HG02571 (cell line): ENCODE measurements around the gene COX18.

Source experiments
- ATAC-seq: cut with Tn5 transposase; IDR thresholded peaks from one replicate; pipeline ENCODE4 v1.9.1; 2021; ENCODE audit warnings: mild to moderate bottlenecking, moderate library complexity; ENCODE audit not compliant: unreplicated experiment

Gene COX18

GRCh38 chr4:73053974-73054480, 15.5 kb downstream of the COX18 start:
- ATAC-seq = no peak

- ATAC-seq = no peak
Measured at GRCh38 chr4:73053076-73053475, 16.4 kb downstream of the COX18 start.

GRCh38 chr4:73051625-73052024, 17.9 kb downstream of the COX18 start:
- ATAC-seq = no peak

GRCh38 chr4:73045879-73046278, 23.6 kb downstream of the COX18 start:
- no peak for ATAC-seq

- no peak for ATAC-seq
Measured at GRCh38 chr4:73037057-73037456, 32.5 kb downstream of the COX18 start.

GRCh38 chr4:73036123-73036522, 33.4 kb downstream of the COX18 start:
- no peak for ATAC-seq

- no peak for ATAC-seq
Measured at GRCh38 chr4:73034896-73035295, 34.6 kb downstream of the COX18 start.

GRCh38 chr4:73028621-73029020, 40.9 kb downstream of the COX18 start:
- ATAC-seq = no peak

GRCh38 chr4:73021634-73022033, 47.9 kb downstream of the COX18 start:
- no peak for ATAC-seq

GRCh38 chr4:73019462-73020047, 50.0 kb downstream of the COX18 start:
- no peak for ATAC-seq

- no peak for ATAC-seq
Measured at GRCh38 chr4:73018595-73018994, 50.9 kb downstream of the COX18 start.

- ATAC-seq = no peak
Measured at GRCh38 chr4:73013310-73013709, 56.2 kb downstream of the COX18 start.

- ATAC-seq = no peak
Measured at GRCh38 chr4:73012673-73013072, 56.8 kb downstream of the COX18 start.

GRCh38 chr4:73011629-73011985, 57.9 kb downstream of the COX18 start:
- no peak for ATAC-seq

- ATAC-seq = no peak
Measured at GRCh38 chr4:73010789-73011628, 58.5 kb downstream of the COX18 start.

GRCh38 chr4:73007526-73008100, 61.9 kb downstream of the COX18 start:
- ATAC-seq = no peak

GRCh38 chr4:73006286-73006990, 63.1 kb downstream of the COX18 start:
- no peak for ATAC-seq

GRCh38 chr4:73005514-73005913, 64.0 kb downstream of the COX18 start:
- ATAC-seq = no peak
